Left ventricle myocardium inferior (tissue), 1 donor: Measurements from ENCODE around the gene CALN1. TPM values are rescaled to one million over a fixed set of nuclear protein-coding genes. Genes with fewer than 3 reads are reported as not detected.

Experiments used
- DNase-seq: peaks from one replicate; pipeline ENCODE4 v3.0.0-alpha.2; 2020
- H3K27ac ChIP-seq: fragments of 200-600 bp; replicated peaks from 2 replicates; pipeline ENCODE4 v1.8.0; 2021
- H3K27me3 ChIP-seq: fragments of 200-600 bp; 2 replicates; pipeline ENCODE4 v1.8.0; 2021; ENCODE audit warnings: low read depth
- H3K36me3 ChIP-seq: fragments of 200-600 bp; 2 replicates; pipeline ENCODE4 v1.8.0; 2021
- H3K4me1 ChIP-seq: fragments of 200-600 bp; 2 replicates; pipeline ENCODE4 v1.8.0; 2021
- H3K4me3 ChIP-seq: fragments of 200-600 bp; 2 replicates; pipeline ENCODE4 v1.8.0; 2021; ENCODE audit warnings: mild to moderate bottlenecking, moderate library complexity
- H3K9me3 ChIP-seq: fragments of 200-600 bp; replicated peaks from 2 replicates; pipeline ENCODE4 v1.8.0; 2021
- CTCF ChIP-seq: fragments of 200-600 bp; IDR thresholded peaks from 2 replicates; pipeline ENCODE4 v1.8.0; 2021; ENCODE audit warnings: antibody characterized with exemption, mild to moderate bottlenecking, borderline replicate concordance
- intact Hi-C: fragments of 100-400 bp; cut with micrococcal nuclease; formaldehyde crosslinking; loops from one replicate; pipeline ENCODE4 v1.11.0; 2022
- total RNA-seq: library from RNA; stranded (reverse); fragmentation: NEBNext Ultra II Directional; extraction: Animal tissue kit (Norgen Biotek cat#: 25700); gene quantifications from one replicate; pipeline ENCODE4 v1.2.1, GENCODE V29; 2021
- donor health status: DM: no; HTN: yes; CAD: no; lungs with severe emphysema.

CALN1 gene
- total RNA-seq, 1 donor from 2014 or later: not detected

- H3K36me3 ChIP-seq: no peaks in the 10 kb centered on the region
- intact Hi-C loops: no loop called here
- peaks cover 24% of the 10 kb centered on the region for H3K9me3 ChIP-seq
- no peak for DNase-seq
- no peak for TF ChIP-seq CTCF
- no peak overlapping the region for H3K4me3 ChIP-seq
- peaks cover 26% of the 10 kb centered on the region for H3K4me1 ChIP-seq
- H3K27me3 ChIP-seq: no peaks in the 10 kb centered on the region
- no peak overlapping the region for H3K27ac ChIP-seq
These were observed 376.9 kb downstream of the CALN1 start for GRCh38 chr7:72035266-72035665.

GRCh38 chr7:72032934-72033333, 379.2 kb downstream of the CALN1 start:
- Histone ChIP-seq H3K27ac (peak overlapping the region; percentile 73), H3K4me1 (peaks cover 26% of the 10 kb centered on the region), H3K27me3 (no peaks in the 10 kb centered on the region), H3K9me3 (peaks cover 24% of the 10 kb centered on the region), H3K4me3 (no peak overlapping the region), H3K36me3 (no peaks in the 10 kb centered on the region)
- peak; percentile 25 for DNase-seq
- TF ChIP-seq CTCF: no peak
- intact Hi-C loops: no loop called here

GRCh38 chr7:72030994-72031667, 381.0 kb downstream of the CALN1 start:
- intact Hi-C loops: no loop called here
- no peak overlapping the region for H3K4me3 ChIP-seq

GRCh38 chr7:72028267-72028666, 383.9 kb downstream of the CALN1 start:
- peaks cover 12% of the 10 kb centered on the region for H3K4me1 ChIP-seq
- no peak for TF ChIP-seq CTCF
- no peak overlapping the region for H3K27ac ChIP-seq
- intact Hi-C loops: no loop called here
- no peak for DNase-seq
- no peak overlapping the region for H3K4me3 ChIP-seq
- no peaks in the 10 kb centered on the region for H3K27me3 ChIP-seq
- no peaks in the 10 kb centered on the region for H3K36me3 ChIP-seq
- H3K9me3 ChIP-seq: no peaks in the 10 kb centered on the region

More at GRCh38 chr7:72030994-72031667, 381.0 kb downstream of the CALN1 start:
- Histone ChIP-seq H3K27me3 (no peaks in the 10 kb centered on the region), H3K9me3 (peaks cover 13% of the 10 kb centered on the region), H3K36me3 (no peaks in the 10 kb centered on the region), H3K27ac (peak overlapping the region; percentile 73), H3K4me1 (peaks cover 16% of the 10 kb centered on the region)
- TF ChIP-seq CTCF: no peak
- DNase-seq: no peak

- TF ChIP-seq CTCF: no peak
- no peak overlapping the region for H3K4me3 ChIP-seq
- H3K4me1 ChIP-seq: no peaks in the 10 kb centered on the region
- H3K9me3 ChIP-seq: no peaks in the 10 kb centered on the region
- H3K36me3 ChIP-seq: no peaks in the 10 kb centered on the region
- no peak overlapping the region for H3K27ac ChIP-seq
- intact Hi-C loops: no loop called here
- no peak for DNase-seq
- H3K27me3 ChIP-seq: no peaks in the 10 kb centered on the region
These were observed 386.7 kb downstream of the CALN1 start for GRCh38 chr7:72025381-72025960.
